Breast epithelium (tissue), 4 donors: ENCODE data around the gene PAK5. TPM values are rescaled to one million over a fixed set of nuclear protein-coding genes. Genes with fewer than 3 reads are reported as not detected.

Source experiments
- DNase-seq, 2 donors: peaks; one replicate each; pipeline ENCODE4 v3.0.0-alpha.2; 2019; ENCODE audit warnings: low spot score in 2 of 2
- H3K27ac ChIP-seq, 2 donors: fragments of 200-600 bp; sonication (generic) in 1 of 2; one replicate each; pipeline ENCODE4 v1.5.1; 2016 to 2019; ENCODE audit warnings: mild to moderate bottlenecking in 1 of 2
- H3K27me3 ChIP-seq, 2 donors: fragments of 200-600 bp; sonication (generic) in 1 of 2; one replicate each; pipeline versions ENCODE4 v1.5.1 to v1.6.0; 2017 to 2019; ENCODE audit warnings: control low read depth in 1 of 2, mild to moderate bottlenecking in 1 of 2
- H3K36me3 ChIP-seq: fragments of 200-600 bp; one replicate; pipeline ENCODE4 v1.5.1; 2019
- H3K4me1 ChIP-seq, 2 donors: fragments of 200-600 bp; sonication (generic); one replicate each; pipeline ENCODE4 v1.5.1; 2016 to 2019; ENCODE audit warnings: control low read depth in 1 of 2
- H3K4me3 ChIP-seq, 3 donors: fragments of 200-600 bp; sonication (generic); 1 replicate in 2 of 3; 2 replicates in 1 of 3; pipeline ENCODE4 v1.5.1; 2016 to 2019; ENCODE audit warnings: mild to moderate bottlenecking in 3 of 3, moderate library complexity in 2 of 3
- H3K9me3 ChIP-seq, 2 donors: fragments of 200-600 bp; sonication (generic) in 1 of 2; one replicate each; pipeline ENCODE4 v1.5.1; 2016 to 2019; ENCODE audit warnings: control low read depth in 1 of 2
- POLR2A ChIP-seq: fragments of 450-650 bp; IDR thresholded peaks from one replicate; pipeline ENCODE4 v1.6.1; 2016; ENCODE audit warnings: antibody characterized with exemption, mild to moderate bottlenecking, moderate library complexity
- POLR2AphosphoS5 ChIP-seq, 3 donors: sonication (generic); formaldehyde crosslinking; IDR thresholded peaks; one replicate each; pipeline ENCODE4 v1.6.1; 2017; ENCODE audit warnings: antibody characterized with exemption in 3 of 3
- intact Hi-C: fragments of 100-400 bp; cut with DNase I; formaldehyde crosslinking; loops from one replicate; pipeline ENCODE4 v1.15.1; 2023; ENCODE audit warnings: low total_unique reads
- total RNA-seq, 3 donors: library from RNA; depleted of rRNA; stranded (reverse); fragments of >200 nt; gene quantifications; one replicate each; pipeline ENCODE4 v1.1.0, GENCODE V29; 2016
- TF ChIP-seq, protein P1 (sequence below), 3 donors: fragments of 450-650 bp; IDR thresholded peaks; one replicate each; pipeline ENCODE4 v1.5.1; 2016 to 2017; ENCODE audit warnings: antibody characterized with exemption in 3 of 3, mild to moderate bottlenecking in 3 of 3, moderate library complexity in 3 of 3

Gene PAK5
- total RNA-seq, 3 donors from 2014 or later: 0.66 to 1.3 TPM; not detected in 1

DNA sequence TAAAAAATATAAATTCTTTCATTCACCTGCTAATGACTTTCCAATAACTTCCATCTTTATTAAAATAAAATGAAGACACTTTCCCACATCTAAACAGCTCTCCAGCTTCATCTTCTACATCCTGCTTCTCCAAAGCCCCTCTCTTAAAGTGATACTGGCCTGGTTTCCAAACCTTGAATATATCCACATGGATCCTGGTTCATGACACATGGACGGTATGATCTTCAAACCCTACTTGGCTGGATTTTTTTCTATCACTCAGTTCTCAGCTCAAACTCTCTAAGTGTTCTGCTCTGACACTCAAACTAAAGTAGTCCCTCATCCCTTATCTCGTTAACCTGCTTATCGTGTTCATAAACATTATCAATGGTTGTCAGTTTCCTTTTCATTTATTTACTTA is 128.2 kb downstream of the PAK5 start:
- no peaks in the 10 kb centered on the region for H3K27me3 ChIP-seq
- no peak for DNase-seq
- no peak overlapping the region for H3K27ac ChIP-seq
- no peaks in the 10 kb centered on the region for H3K4me1 ChIP-seq
- intact Hi-C loops: no loop called here
- no peaks in the 10 kb centered on the region for H3K36me3 ChIP-seq
- no peak overlapping the region for H3K4me3 ChIP-seq
- no peak for TF ChIP-seq POLR2AphosphoS5 (IDR thresholded peaks at IDR 0.05)
- TF ChIP-seq POLR2A: no peak
- TF ChIP-seq, protein P1, sequence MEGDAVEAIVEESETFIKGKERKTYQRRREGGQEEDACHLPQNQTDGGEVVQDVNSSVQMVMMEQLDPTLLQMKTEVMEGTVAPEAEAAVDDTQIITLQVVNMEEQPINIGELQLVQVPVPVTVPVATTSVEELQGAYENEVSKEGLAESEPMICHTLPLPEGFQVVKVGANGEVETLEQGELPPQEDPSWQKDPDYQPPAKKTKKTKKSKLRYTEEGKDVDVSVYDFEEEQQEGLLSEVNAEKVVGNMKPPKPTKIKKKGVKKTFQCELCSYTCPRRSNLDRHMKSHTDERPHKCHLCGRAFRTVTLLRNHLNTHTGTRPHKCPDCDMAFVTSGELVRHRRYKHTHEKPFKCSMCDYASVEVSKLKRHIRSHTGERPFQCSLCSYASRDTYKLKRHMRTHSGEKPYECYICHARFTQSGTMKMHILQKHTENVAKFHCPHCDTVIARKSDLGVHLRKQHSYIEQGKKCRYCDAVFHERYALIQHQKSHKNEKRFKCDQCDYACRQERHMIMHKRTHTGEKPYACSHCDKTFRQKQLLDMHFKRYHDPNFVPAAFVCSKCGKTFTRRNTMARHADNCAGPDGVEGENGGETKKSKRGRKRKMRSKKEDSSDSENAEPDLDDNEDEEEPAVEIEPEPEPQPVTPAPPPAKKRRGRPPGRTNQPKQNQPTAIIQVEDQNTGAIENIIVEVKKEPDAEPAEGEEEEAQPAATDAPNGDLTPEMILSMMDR (IDR thresholded peaks at IDR 0.05): no peak
- no peaks in the 10 kb centered on the region for H3K9me3 ChIP-seq

DNA sequence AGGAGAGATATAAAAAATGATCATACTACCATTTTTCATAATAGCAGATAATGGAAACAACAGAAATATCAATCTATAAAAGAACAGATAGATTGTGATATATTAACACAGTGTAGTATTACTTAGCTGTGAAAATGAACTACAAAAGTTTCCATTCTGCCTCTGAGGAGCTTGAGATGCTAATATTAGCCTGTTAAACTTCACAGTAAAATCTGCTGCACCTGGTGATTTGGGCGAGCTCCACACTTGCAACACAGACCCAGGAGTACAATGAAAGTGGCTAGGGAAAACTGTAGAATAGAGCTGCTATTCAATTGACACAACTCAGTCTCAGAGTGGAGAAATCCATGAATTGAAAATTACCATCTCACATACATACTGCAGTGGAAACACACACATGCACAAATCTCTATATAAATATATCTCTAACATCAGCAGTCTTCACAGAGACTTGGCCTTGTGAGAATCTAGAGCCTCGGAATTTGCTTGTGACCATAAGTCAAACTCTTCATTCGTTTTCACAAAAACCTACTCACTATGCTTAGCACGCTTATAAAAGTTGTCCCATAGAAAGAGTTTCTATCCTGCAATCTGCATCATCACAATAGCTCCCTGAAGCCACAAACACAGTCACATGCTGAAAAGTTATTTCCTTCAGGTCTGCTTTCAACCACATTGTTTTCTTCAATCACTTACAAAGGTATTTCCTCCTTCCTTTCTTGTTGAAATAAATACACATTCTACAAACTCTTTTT is 133.0 kb downstream of the PAK5 start:
- Histone ChIP-seq H3K36me3 (no peaks in the 10 kb centered on the region), H3K9me3 (no peaks in the 10 kb centered on the region), H3K4me3 (no peak overlapping the region), H3K27ac (no peak overlapping the region), H3K27me3 (no peaks in the 10 kb centered on the region), H3K4me1 (no peaks in the 10 kb centered on the region)
- TF ChIP-seq, protein P1 (IDR thresholded peaks at IDR 0.05): no peak
- TF ChIP-seq POLR2A (no peak), POLR2AphosphoS5 (IDR thresholded peaks at IDR 0.05) (no peak)
- intact Hi-C loops: no loop called here
- no peak for DNase-seq

DNA sequence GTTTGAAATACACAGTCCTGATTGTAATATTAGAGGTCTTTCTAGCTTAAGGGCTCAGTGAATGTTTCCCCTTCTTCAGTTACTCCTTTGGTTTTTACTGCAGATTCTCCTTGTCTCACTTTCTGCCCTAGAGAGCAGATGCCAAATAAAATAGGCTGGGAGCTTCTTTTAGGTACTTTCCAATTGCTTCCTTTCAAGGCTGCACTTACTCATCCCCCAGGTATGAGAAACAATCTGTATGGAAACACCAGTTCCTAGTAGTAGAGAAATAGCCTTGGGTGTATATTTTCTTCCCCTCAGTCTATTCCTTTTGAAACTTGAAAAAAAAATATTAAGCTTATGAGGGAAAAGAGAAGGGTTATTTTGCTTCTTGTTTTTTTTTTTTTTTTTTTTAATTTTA is 139.7 kb downstream of the PAK5 start:
- no peak for DNase-seq
- no peaks in the 10 kb centered on the region for H3K4me1 ChIP-seq
- intact Hi-C loops: loop anchor here (10.0 kb wide), 1 partner anchor 514 kb away; no protein-coding TSS in a partner anchor

DNA sequence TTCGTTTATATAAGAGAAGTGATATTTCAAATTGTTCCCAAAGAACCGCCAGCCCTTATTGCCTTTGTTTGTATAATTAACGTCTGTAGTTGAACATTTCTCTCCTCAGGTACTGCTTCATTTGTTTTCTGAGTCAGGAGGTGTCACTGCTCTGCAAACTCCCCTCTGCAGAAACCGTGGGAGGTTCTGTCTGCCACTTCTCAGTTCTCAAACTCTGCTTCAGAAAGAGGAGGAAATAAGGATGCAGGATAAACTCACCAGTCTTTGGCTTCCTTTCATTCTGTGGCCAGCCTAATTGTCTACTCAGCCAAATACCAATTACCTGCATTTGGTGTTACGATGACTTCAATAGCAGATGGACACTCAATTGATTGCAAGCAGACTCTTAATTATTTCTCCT is 149.8 kb downstream of the PAK5 start:
- H3K4me3 ChIP-seq: no peak overlapping the region
- TF ChIP-seq, protein P1 (IDR thresholded peaks at IDR 0.05): no peak
- TF ChIP-seq POLR2A (no peak), POLR2AphosphoS5 (IDR thresholded peaks at IDR 0.05) (no peak)
- H3K27me3 ChIP-seq: no peaks in the 10 kb centered on the region
- intact Hi-C loops: no loop called here
- no peak overlapping the region for H3K27ac ChIP-seq
- H3K9me3 ChIP-seq: no peaks in the 10 kb centered on the region
- no peaks in the 10 kb centered on the region for H3K4me1 ChIP-seq
- no peak for DNase-seq
- H3K36me3 ChIP-seq: no peaks in the 10 kb centered on the region

More for the DNA sequence above, 139.7 kb downstream of the PAK5 start:
- H3K36me3 ChIP-seq: no peaks in the 10 kb centered on the region
- H3K4me3 ChIP-seq: no peak overlapping the region
- peak overlapping the region in 1 of 2 donors; percentile 14 for H3K27ac ChIP-seq
- H3K27me3 ChIP-seq: no peaks in the 10 kb centered on the region
- no peaks in the 10 kb centered on the region for H3K9me3 ChIP-seq
- TF ChIP-seq, protein P1 (IDR thresholded peaks at IDR 0.05): no peak
- TF ChIP-seq POLR2A (no peak), POLR2AphosphoS5 (IDR thresholded peaks at IDR 0.05) (no peak)

DNA sequence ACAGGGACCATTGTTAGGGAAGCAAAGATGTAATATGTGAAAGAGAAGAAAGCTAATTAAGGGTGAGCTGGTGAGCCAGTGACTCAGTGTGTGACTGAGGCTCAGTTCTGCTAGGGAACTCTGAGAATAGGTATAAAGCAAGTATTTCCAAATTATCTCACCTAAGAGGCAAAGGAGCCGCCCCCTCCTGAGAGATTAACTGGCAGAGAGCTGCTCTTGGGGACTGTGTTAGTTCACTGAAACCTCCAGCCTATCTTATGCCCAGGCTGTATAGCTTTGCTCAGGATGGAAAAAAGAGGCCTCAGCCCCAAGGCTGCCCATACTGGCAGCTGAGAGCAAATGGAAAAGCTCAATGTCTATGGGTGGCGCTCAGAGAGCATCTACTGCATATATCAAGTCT is 152.0 kb downstream of the PAK5 start:
- H3K9me3 ChIP-seq: no peaks in the 10 kb centered on the region
- H3K27me3 ChIP-seq: no peaks in the 10 kb centered on the region
- H3K36me3 ChIP-seq: no peaks in the 10 kb centered on the region
- no peak overlapping the region for H3K27ac ChIP-seq
- no peak overlapping the region for H3K4me3 ChIP-seq
- intact Hi-C loops: no loop called here
- DNase-seq: no peak
- H3K4me1 ChIP-seq: no peaks in the 10 kb centered on the region
- TF ChIP-seq POLR2A (no peak), POLR2AphosphoS5 (IDR thresholded peaks at IDR 0.05) (no peak)
- TF ChIP-seq, protein P1 (IDR thresholded peaks at IDR 0.05): no peak
